HepG2 (cell line): ENCODE measurements around the gene SUDS3. TPM values are rescaled to one million over a fixed set of nuclear protein-coding genes. Genes with fewer than 3 reads are reported as not detected.
A peak's percentile ranks its signal among the peaks of the same experiment; 100 is the strongest.

ENCODE experiments used
- ARHGAP35 ChIP-seq: sonication (generic); formaldehyde crosslinking; IDR thresholded peaks from 2 replicates; pipeline ENCODE4 v1.9.0; 2022; ENCODE audit warnings: mild to moderate bottlenecking, inconsistent platforms, moderate library complexity, missing genetic modification reagents, borderline replicate concordance
- DNMT1 ChIP-seq: sonication (generic); formaldehyde crosslinking; IDR thresholded peaks from 2 replicates; pipeline ENCODE4 v1.5.1; 2020; ENCODE audit warnings: mild to moderate bottlenecking, missing genetic modification reagents
- FOXA1 ChIP-seq, 2 experiments: fragments of 450-650 bp in 1 of 2; sonication (generic) in 1 of 2; formaldehyde crosslinking in 1 of 2; IDR thresholded peaks; 2 replicates each; pipeline versions ENCODE4 v1.4.0 to v1.6.1; 2016 to 2020; ENCODE audit warnings: missing genetic modification reagents in 1 of 2
- KDM1A ChIP-seq: IDR thresholded peaks from 2 replicates; pipeline ENCODE4 v1.6.1; 2016; ENCODE audit warnings: missing compliant biosample characterization
- KDM4B ChIP-seq: sonication (generic); formaldehyde crosslinking; IDR thresholded peaks from 2 replicates; pipeline ENCODE4 v1.4.0; 2020; ENCODE audit warnings: missing genetic modification reagents
- MZF1 ChIP-seq: sonication (generic); formaldehyde crosslinking; IDR thresholded peaks from 2 replicates; pipeline ENCODE4 v1.8.1; 2023; ENCODE audit warnings: mild to moderate bottlenecking, missing genetic modification reagents, borderline replicate concordance
- PCBP1 ChIP-seq: fragments of 200-400 bp; formaldehyde crosslinking; IDR thresholded peaks from 2 replicates; pipeline ENCODE4 v1.6.1; 2017; ENCODE audit warnings: mild to moderate bottlenecking, low read depth, low read length, borderline replicate concordance
- YY1 ChIP-seq: IDR thresholded peaks from 2 replicates; pipeline ENCODE4 v1.6.1; 2011; ENCODE audit warnings: low read length, low read depth, moderate library complexity, mild to moderate bottlenecking; ENCODE audit not compliant: insufficient read depth, insufficient replicate concordance
- ZFP62 ChIP-seq: sonication (generic); formaldehyde crosslinking; IDR thresholded peaks from 2 replicates; pipeline ENCODE4 v1.4.0; 2020; ENCODE audit warnings: missing genetic modification reagents
- ZNF160 ChIP-seq: sonication (generic); formaldehyde crosslinking; IDR thresholded peaks from 2 replicates; pipeline ENCODE4 v1.8.0; 2022; ENCODE audit warnings: mild to moderate bottlenecking, inconsistent platforms, missing genetic modification reagents
- ZNF230 ChIP-seq: sonication (generic); formaldehyde crosslinking; IDR thresholded peaks from 2 replicates; pipeline ENCODE4 v1.4.0; 2020; ENCODE audit warnings: mild to moderate bottlenecking, missing genetic modification reagents
- ZNF543 ChIP-seq: sonication (generic); formaldehyde crosslinking; IDR thresholded peaks from 2 replicates; pipeline ENCODE4 v1.4.0; 2020; ENCODE audit warnings: mild to moderate bottlenecking, missing genetic modification reagents
- ZNF562 ChIP-seq: sonication (generic); formaldehyde crosslinking; IDR thresholded peaks from 2 replicates; pipeline ENCODE4 v1.8.0; 2022; ENCODE audit warnings: missing genetic modification reagents, borderline replicate concordance
- ZNF564 ChIP-seq: sonication (generic); formaldehyde crosslinking; IDR thresholded peaks from 2 replicates; pipeline ENCODE4 v1.8.1; 2023; ENCODE audit warnings: mild to moderate bottlenecking, missing genetic modification reagents
- ZNF589 ChIP-seq: sonication (generic); formaldehyde crosslinking; conservative IDR thresholded peaks from 2 replicates; pipeline ENCODE4 v1.8.0; 2022; ENCODE audit warnings: mild to moderate bottlenecking, moderate library complexity, missing genetic modification reagents
- ZNF746 ChIP-seq: sonication (generic); formaldehyde crosslinking; IDR thresholded peaks from 2 replicates; pipeline ENCODE4 v1.8.0; 2022; ENCODE audit warnings: mild to moderate bottlenecking, missing genetic modification reagents
- ZNF883 ChIP-seq: sonication (generic); formaldehyde crosslinking; IDR thresholded peaks from 2 replicates; pipeline ENCODE4 v1.5.1; 2020; ENCODE audit warnings: mild to moderate bottlenecking, missing genetic modification reagents; ENCODE audit errors: not compliant biosample characterization
- ZNF891 ChIP-seq: sonication (generic); formaldehyde crosslinking; IDR thresholded peaks from 2 replicates; pipeline ENCODE4 v1.5.0; 2020; ENCODE audit warnings: mild to moderate bottlenecking, missing genetic modification reagents
- ZSCAN21 ChIP-seq: sonication (generic); formaldehyde crosslinking; IDR thresholded peaks from 2 replicates; pipeline ENCODE4 v1.8.0; 2022; ENCODE audit warnings: mild to moderate bottlenecking, missing genetic modification reagents, moderate library complexity, borderline replicate concordance
- polyA plus RNA-seq, 8 experiments: library from polyadenylated mRNA; depleted of rRNA in 3 of 8; stranded (reverse) in 7 of 8; unstranded in 1 of 8; fragments of >200 nt; fragmentation: Illumina TruSeq in 4 of 8; extraction: Trizol in 4 of 8; gene quantifications; 2 replicates each; pipeline versions ENCODE4 v1.2.1 to v1.2.3, GENCODE V29; 2011 to 2016; ENCODE audit warnings: low read depth in 4 of 8, missing spikeins in 1 of 8, mixed read lengths in 1 of 8; ENCODE audit not compliant: insufficient read depth in 1 of 8
- total RNA-seq, 5 experiments: library from RNA; depleted of rRNA; stranded (reverse); fragments of >200 nt; fragmentation: Illumina TruSeq; extraction: Trizol; gene quantifications; 2 replicates each; pipeline ENCODE4 v1.2.3, GENCODE V29; 2016; ENCODE audit warnings: low read depth in 1 of 5
- TF ChIP-seq, protein P1 (sequence below): fragments of 450-650 bp; IDR thresholded peaks from 2 replicates; pipeline ENCODE4 v1.6.1; 2016
- TF ChIP-seq, protein P2 (sequence below), 2 experiments: IDR thresholded peaks; 2 replicates each; pipeline ENCODE4 v1.6.1; 2011 to 2012; ENCODE audit warnings: low read length in 2 of 2, borderline replicate concordance in 1 of 2, low read depth in 1 of 2, mild to moderate bottlenecking in 1 of 2, moderate library complexity in 1 of 2
- TF ChIP-seq, protein P3 (sequence below): IDR thresholded peaks from 2 replicates; pipeline ENCODE4 v1.6.1; 2016; ENCODE audit warnings: missing biosample characterization, missing genetic modification reagents, low read depth

Gene SUDS3
- total and polyA plus RNA-seq, 2 of the 13 experiments (the other 11 are each of a cell fraction or from before 2014, with no cell fraction given): 20.2 to 33.1 TPM

- TF ChIP-seq, protein P1, sequence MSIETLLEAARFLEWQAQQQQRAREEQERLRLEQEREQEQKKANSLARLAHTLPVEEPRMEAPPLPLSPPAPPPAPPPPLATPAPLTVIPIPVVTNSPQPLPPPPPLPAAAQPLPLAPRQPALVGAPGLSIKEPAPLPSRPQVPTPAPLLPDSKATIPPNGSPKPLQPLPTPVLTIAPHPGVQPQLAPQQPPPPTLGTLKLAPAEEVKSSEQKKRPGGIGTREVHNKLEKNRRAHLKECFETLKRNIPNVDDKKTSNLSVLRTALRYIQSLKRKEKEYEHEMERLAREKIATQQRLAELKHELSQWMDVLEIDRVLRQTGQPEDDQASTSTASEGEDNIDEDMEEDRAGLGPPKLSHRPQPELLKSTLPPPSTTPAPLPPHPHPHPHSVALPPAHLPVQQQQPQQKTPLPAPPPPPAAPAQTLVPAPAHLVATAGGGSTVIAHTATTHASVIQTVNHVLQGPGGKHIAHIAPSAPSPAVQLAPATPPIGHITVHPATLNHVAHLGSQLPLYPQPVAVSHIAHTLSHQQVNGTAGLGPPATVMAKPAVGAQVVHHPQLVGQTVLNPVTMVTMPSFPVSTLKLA: peak; percentile 46; the same call in 1 of the 2 replicates
- TF ChIP-seq FOXA1 (IDR thresholded peaks at IDR 0.05): no peak
- TF ChIP-seq FOXA1 (CRISPR knock-in tag; IDR thresholded peaks at IDR 0.05): 0 out of 2 replicates have a peak, but pooled peaks have one; percentile 4
- 0 out of 2 replicates have a peak, but pooled peaks have one; percentile 49 for TF ChIP-seq ZNF543 (CRISPR knock-in tag)
- peak; percentile 86 for TF ChIP-seq ZNF883 (CRISPR knock-in tag)
- no peak for TF ChIP-seq ZNF589
- TF ChIP-seq YY1: peak; percentile 63
- TF ChIP-seq ARHGAP35 (CRISPR knock-in tag): peak; percentile 77; the same call in 1 of the 2 replicates
- no peak for TF ChIP-seq ZNF562 (CRISPR knock-in tag)
- TF ChIP-seq ZNF160 (CRISPR knock-in tag): 0 out of 2 replicates have a peak, but pooled peaks have one; percentile 33
- TF ChIP-seq, protein P2, sequence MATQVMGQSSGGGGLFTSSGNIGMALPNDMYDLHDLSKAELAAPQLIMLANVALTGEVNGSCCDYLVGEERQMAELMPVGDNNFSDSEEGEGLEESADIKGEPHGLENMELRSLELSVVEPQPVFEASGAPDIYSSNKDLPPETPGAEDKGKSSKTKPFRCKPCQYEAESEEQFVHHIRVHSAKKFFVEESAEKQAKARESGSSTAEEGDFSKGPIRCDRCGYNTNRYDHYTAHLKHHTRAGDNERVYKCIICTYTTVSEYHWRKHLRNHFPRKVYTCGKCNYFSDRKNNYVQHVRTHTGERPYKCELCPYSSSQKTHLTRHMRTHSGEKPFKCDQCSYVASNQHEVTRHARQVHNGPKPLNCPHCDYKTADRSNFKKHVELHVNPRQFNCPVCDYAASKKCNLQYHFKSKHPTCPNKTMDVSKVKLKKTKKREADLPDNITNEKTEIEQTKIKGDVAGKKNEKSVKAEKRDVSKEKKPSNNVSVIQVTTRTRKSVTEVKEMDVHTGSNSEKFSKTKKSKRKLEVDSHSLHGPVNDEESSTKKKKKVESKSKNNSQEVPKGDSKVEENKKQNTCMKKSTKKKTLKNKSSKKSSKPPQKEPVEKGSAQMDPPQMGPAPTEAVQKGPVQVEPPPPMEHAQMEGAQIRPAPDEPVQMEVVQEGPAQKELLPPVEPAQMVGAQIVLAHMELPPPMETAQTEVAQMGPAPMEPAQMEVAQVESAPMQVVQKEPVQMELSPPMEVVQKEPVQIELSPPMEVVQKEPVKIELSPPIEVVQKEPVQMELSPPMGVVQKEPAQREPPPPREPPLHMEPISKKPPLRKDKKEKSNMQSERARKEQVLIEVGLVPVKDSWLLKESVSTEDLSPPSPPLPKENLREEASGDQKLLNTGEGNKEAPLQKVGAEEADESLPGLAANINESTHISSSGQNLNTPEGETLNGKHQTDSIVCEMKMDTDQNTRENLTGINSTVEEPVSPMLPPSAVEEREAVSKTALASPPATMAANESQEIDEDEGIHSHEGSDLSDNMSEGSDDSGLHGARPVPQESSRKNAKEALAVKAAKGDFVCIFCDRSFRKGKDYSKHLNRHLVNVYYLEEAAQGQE (IDR thresholded peaks at IDR 0.05; ENCODE audit: borderline replicate concordance in 1 of 2, low read depth in 1 of 2, low read length in 2 of 2): no peak
- 0 out of 2 replicates have a peak, but pooled peaks have one; percentile 67 for TF ChIP-seq PCBP1
- TF ChIP-seq DNMT1 (CRISPR knock-in tag): no peak
- peak; percentile 75 for TF ChIP-seq ZNF230
- TF ChIP-seq ZNF746 (CRISPR knock-in tag): no peak; the same call in 1 of the 2 replicates
- TF ChIP-seq KDM4B: no peak
- peak; percentile 87 for TF ChIP-seq ZNF891 (CRISPR knock-in tag)
- TF ChIP-seq MZF1 (CRISPR knock-in tag): no peak
- TF ChIP-seq, protein P3, sequence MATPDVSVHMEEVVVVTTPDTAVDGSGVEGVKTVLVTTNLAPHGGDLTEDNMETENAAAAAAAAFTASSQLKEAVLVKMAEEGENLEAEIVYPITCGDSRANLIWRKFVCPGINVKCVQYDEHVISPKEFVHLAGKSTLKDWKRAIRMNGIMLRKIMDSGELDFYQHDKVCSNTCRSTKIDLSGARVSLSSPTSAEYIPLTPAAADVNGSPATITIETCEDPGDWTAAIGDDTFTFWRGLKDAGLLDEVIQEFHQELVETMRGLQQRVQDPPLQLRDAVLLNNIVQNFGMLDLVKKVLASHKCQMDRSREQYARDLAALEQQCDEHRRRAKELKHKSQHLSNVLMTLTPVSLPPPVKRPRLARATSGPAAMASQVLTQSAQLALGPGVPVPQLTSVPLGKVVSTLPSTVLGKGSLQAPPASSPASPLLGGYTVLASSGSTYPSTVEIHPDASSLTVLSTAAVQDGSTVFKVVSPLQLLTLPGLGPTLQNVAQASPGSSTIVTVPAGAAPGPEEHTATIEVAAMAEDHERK (CRISPR knock-in tag): no peak
- peak; percentile 78; the same call in 1 of the 2 replicates for TF ChIP-seq ZNF564 (CRISPR knock-in tag)
- no peak for TF ChIP-seq KDM1A (CRISPR knock-in tag)
- no peak for TF ChIP-seq ZFP62 (CRISPR knock-in tag)
- TF ChIP-seq ZSCAN21 (CRISPR knock-in tag): peak; percentile 57; the same call in 1 of the 2 replicates
Measured at GRCh38 chr12:118376089-118377020, at the start of gene SUDS3 (continued).
